Measurements from ENCODE around the gene APOBEC3C.
A peak's percentile ranks its signal among the peaks of the same experiment; 100 is the strongest.
"Not testable (repeated sequence)": the region's sequence is repeated elsewhere in the genome, so short reads cannot be mapped to it uniquely, and the experiment has no call there.

APOBEC3C gene

GRCh38 chr22:38984224-38984623 is 29.8 kb upstream of the APOBEC3C start:
- DNase-seq, result no peak

GRCh38 chr22:38984784-38985757 is 29.0 kb upstream of the APOBEC3C start:
- peak; percentile 67 for DNase-seq

GRCh38 chr22:38986629-38987028 is 27.4 kb upstream of the APOBEC3C start:
- DNase-seq, result no peak

- DNase-seq, result no peak
Observed at GRCh38 chr22:38987171-38987895, 26.7 kb upstream of the APOBEC3C start.

- peak; percentile 18 for DNase-seq
Observed at GRCh38 chr22:38989466-38989865, 24.6 kb upstream of the APOBEC3C start.

GRCh38 chr22:38992871-38993371 is 21.1 kb upstream of the APOBEC3C start:
- not testable (repeated sequence) for DNase-seq

GRCh38 chr22:38996105-38996504 is 18.0 kb upstream of the APOBEC3C start:
- DNase-seq, result no peak

GRCh38 chr22:38997518-38997917 is 16.5 kb upstream of the APOBEC3C start:
- no peak for DNase-seq

- DNase-seq, result peak; percentile 66
Observed at GRCh38 chr22:39003165-39003638, 10.9 kb upstream of the APOBEC3C start.

- DNase-seq, result no peak
Observed at GRCh38 chr22:39007177-39007576, 6.9 kb upstream of the APOBEC3C start.

- DNase-seq, result not testable (repeated sequence)
Observed at GRCh38 chr22:39008271-39008850, 5.7 kb upstream of the APOBEC3C start.

GRCh38 chr22:39010946-39011345 is 3.1 kb upstream of the APOBEC3C start:
- no peak for DNase-seq

GRCh38 chr22:39012533-39013511 is 1.2 kb upstream of the APOBEC3C start:
- DNase-seq, result no peak

GRCh38 chr22:39013561-39013941 is 506 bp upstream of the APOBEC3C start:
- DNase-seq, result not testable (repeated sequence)

- not testable (repeated sequence) for DNase-seq
Observed at GRCh38 chr22:39014723-39015121, 665 bp downstream of the APOBEC3C start.

GRCh38 chr22:39016592-39016991 is 2.5 kb downstream of the APOBEC3C start:
- no peak for DNase-seq

GRCh38 chr22:39017596-39018365 is 3.7 kb downstream of the APOBEC3C start:
- no peak for DNase-seq

- not testable (repeated sequence) for DNase-seq
Observed at GRCh38 chr22:39020021-39020651, 6.1 kb downstream of the APOBEC3C start.

GRCh38 chr22:39021552-39022250 is 7.6 kb downstream of the APOBEC3C start:
- DNase-seq, result no peak
